Hepatocyte (in vitro differentiated cells): ENCODE measurements around the gene ACTR3.

Experiments used
- CTCF ChIP-seq: fragments of 200-600 bp; sonication (generic); IDR thresholded peaks from 2 replicates; pipeline ENCODE4 v1.5.1; 2016; ENCODE audit warnings: antibody characterized with exemption, mild to moderate bottlenecking; ENCODE audit not compliant: poor library complexity
- EZH2 ChIP-seq: fragments of 200-600 bp; sonication (generic); IDR thresholded peaks from 2 replicates; pipeline ENCODE4 v1.6.1; 2016; ENCODE audit warnings: antibody characterized with exemption, mild to moderate bottlenecking, borderline replicate concordance
- EZH2phosphoT487 ChIP-seq: fragments of 200-600 bp; sonication (generic); IDR thresholded peaks from one replicate; pipeline ENCODE4 v1.6.1; 2018; ENCODE audit warnings: antibody characterized with exemption, mild to moderate bottlenecking, low read depth, moderate library complexity; ENCODE audit not compliant: unreplicated experiment, severe bottlenecking

- TF ChIP-seq CTCF (no peak), EZH2phosphoT487 (no peak), EZH2 (no peak)
These were observed 32.4 kb upstream of the ACTR3 start for GRCh38 chr2:113857464-113857863.
